CD4-positive, alpha-beta T cell treated with Interleukin-2 at 100 ng/mL for 4 hours (primary cell): Measurements from ENCODE around the gene TGM1.

Experiments
- DNase-seq: peaks from one replicate; pipeline ENCODE4 v3.0.0-alpha.2; 2020; ENCODE audit warnings: low spot score

The TGM1 gene

DNA sequence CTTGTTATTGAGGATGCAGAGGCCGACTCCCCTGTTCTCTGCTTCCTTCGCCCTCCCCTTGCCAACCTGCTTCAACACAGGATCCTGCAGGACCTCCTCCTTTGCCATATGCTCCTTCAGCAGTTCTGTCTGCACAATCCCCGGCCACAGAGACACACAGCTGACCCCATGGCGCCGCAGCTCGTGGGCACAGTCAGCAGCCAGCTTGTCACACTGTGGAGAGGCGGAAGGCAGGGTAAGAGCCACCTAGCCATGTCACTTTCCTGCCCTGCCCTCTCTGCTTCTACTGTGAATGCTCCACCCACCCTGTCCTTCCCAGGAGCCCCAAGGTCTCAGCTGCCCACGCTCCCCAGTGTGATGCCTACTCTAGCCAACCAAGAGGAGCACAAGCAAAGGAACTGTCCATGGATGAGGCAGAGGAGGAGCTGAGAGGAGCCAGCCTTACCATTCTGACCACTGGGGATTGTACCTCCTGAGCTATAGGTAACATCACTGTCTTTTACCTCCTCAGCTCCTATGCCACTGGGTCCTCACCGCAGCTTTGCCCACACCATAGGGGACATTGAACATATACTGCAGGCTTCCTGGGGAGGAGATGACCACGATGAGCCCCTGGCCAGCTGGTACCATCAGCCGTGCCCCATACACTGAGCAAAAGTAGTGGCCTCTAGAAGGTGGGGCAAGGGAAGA is 29.3 kb upstream of the TGM1 start:
- no peak for DNase-seq

DNA sequence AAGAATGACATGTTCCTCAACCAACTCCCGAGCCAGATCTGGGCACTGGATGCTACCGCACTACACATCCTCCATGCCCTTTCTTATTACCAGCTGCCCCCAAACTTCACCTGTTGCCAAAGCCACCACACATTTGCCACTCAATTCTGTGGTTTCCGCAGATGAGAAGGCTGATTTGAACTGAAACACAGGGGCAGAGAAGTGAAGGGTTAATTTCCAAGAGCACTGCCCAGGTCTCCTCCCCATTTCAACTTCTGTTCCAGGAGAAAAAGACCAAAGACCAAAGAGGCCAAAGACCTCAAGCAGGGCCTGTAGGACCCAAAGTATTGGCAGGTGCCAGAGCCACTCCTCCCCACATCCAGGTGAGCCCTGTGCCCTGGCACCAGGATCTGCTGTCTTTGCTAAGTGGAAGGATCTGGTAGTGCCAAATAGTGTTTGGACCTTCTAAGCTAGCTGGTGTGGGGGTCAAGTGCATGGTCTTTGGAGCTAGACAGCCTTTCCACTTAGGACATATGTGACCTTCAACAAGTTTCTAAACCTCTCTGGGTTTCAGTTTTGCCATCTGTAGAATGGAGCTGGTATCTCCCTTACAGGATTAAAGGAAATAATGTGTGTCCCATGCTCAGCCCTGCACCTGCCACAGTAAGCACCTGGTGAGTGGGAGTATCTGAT is 28.6 kb upstream of the TGM1 start:
- no peak for DNase-seq

DNA sequence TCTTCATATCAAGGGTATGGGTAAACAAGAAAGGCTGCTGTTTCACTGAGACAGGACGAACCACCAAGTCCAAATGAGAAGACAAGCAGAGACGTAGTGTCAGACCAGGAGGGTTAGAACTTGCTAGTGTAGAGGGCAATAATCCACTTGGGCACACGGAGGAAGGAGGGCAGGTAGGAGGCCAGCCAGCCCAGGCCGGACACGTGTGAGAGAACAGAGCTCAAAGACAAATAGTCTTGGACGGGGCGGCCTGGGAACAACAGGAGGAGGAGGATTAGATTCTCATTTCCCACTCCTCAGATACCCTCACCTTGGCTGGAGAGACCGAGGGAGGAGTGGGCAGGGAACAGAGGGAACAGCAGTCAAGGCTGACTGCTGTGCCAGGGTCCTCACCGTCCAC is 27.8 kb upstream of the TGM1 start:
- DNase-seq: no peak

DNA sequence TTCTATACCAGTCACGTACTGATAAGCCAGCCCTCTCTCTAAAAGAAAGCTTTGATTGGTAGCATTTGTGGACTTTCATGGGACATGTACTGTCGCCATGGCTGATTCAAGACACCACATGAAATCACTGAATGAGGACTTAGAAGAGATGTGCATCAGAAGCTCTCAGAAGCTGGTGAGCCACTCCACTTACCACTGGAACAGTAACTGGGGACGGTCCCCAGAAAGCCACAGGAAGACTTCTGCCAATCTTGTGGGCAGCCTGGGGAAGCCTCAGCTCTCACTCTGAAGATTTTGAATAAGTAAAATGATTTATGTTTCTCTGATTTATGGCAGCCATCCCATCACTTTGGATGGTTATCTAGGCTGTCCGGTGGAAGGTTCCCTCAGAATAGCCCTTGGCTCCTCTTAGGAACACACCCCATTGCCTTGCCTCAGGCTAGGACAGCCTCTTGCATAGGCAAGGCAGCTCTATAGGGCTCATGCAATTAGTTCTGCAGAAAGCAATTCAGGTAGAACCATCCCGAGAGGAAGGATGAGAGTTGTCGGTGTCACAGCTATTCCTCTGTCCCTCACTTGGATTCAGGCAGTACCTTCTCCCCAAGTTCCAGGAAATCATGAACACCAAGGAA is 26.8 kb upstream of the TGM1 start:
- DNase-seq: no peak

DNA sequence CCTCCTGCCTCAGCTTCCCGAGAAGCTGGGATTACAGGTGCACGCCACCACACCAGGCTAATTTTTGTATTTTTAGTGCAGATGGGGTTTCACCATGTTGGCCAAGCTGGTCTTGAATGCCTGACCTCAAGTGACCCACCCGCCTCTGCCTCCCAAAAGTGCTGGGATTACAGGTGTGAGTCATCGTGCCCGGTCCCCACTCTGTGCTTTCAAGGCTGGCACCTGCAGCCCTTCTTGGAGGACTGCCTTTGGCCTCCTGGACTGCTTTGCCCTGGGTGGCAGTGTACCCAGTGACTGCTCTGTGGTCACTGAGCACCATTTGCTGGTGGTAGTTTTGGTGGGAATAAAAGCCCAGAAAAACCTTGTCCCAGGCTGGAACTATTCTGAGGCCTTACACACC is 24.0 kb upstream of the TGM1 start:
- no peak for DNase-seq

DNA sequence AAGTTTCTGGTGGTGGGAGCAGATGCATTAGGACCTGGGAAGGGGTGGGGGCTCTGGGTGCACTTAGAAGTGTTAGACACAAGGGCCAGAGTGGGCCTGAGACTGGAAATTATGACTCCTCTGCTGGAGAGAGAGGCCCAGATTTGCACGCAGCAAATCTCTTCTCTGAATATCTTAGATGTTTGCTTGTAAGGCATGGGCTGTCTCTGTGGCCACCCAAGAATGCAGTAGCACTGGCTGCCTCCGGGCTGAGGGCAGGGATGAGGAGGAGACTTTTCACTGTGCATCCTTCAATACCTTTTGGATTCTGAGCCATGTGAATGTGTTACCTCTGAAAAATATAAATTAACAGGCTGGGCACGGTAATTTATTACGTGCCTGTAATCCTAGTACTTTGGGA is 22.4 kb upstream of the TGM1 start:
- no peak for DNase-seq

DNA sequence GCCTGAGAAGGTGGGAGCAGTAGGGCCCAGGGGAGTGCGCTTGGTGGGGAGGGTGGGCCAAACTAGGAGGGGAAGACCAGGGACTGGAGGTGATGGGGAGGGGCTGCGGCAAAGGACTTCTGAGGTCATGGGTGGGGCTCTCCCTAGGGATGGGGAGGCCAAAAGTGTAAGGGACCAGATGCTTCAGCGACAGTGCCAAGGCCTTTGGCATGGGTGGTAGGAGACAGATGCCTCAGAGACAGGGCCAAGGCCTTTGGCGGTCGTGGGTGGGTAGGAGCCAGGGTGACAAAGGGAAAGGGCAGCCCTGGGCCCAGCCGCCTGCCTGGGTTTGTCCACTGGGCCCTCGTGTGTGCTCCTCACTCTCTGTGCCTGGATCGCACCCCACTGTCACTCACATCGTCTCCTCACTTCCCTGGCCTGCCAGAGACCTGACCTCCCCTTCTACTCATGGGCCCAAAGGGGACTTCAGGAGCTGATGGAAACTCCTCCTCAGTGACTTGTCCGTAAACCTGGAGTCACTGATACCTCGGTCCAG is 21.6 kb upstream of the TGM1 start:
- no peak for DNase-seq

DNA sequence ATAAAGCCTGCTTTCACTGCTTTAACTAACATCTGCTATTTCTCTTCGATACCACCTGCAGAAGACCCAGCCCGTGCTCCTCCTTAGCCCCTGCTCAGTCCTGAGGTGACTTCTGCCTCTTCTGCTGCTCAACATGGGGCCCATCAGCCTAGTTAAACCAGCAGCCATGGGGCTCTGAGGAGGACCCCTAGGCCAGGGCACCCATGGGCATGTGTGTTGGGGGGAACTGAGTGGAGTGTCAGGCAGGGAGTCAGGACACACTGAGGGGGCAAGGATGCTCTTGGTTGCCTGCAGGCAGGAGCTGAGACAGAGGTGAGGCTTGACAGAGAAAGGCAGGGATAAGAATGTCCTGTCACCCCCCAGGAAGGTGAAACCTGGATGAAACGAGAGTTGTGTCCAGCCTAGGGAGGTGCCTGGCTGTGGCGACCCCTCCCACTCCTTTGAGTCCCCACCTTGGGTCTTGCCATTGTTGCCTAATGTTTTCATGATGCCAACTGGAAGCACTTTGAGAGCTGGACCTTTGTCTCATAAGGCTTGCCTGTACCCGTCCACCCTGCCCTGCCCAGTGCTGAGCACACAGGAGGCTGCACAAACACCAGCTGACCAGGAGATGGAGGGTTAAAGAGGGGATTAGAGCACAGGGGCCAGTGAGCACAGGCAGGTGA is 21.0 kb upstream of the TGM1 start:
- no peak for DNase-seq

DNA sequence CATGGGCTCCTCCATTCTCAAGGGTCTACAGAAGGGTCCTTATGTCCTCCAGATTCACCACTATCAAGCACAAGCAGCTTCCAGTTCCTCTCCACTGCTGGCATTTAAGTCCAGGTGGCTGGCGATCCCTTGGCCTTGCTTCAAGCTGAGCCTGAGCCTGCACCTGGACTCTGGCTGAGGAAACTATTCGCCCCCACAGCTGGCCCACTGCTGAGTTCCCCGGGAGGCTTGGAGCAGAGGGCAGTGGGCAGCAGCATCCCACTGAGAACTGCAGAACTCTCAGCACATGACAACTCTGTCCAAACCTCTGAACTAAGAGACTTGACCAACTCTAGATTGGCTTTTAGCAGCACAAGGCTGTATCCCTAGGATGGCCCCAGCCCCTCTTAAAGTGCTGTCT is 19.8 kb upstream of the TGM1 start:
- no peak for DNase-seq

DNA sequence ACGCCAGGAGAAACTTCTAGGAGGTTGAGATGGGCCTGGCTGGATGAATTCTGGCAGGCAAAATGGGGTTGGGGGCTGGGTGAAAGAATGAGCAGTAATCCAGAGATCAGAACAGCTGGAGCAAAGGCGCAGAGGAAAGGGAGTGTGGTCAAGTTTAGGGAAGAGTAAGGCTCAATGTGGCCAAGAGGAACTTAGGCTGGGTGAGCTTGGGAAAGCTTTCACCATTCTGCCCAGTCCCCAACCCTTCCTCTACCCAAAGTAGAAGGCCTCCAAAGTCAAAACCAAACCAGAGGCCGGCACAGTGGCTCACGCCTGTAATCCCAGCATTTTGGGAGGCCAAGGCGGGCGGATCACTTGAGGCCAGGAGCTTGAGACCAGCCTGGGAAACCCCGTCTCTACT is 18.7 kb upstream of the TGM1 start:
- DNase-seq: no peak

DNA sequence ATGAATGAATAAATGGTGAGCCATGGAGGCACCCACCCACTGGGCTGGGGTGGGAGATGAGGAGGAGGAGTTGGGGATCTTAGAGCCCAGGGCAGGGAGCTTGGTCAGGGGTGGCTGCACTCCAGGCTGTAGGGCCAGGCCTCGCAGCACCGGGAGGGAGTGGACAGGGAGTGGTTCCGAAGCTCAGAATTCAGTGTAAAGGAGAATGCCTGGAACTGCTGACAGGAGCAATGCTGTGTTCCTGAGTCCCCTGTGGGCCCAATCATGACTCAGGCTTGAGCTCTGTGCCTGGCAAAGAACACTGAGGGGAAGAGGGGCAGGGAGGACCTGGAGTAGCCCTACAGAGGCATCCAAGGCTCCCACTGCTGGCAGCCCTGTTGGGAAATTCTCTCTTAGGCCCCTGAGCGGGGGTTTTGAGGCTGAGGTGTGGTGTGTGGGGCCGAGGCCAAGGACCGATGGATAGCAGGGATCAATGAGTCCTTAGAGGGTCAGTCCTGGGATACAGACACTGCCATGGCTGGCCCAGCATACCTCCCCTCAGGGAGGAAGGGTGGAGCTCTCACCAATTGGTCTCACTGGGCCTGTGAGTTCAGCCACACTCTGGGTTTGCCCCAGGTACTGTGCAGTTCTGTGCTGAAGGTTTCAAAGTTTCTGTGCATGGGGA is 18.0 kb upstream of the TGM1 start:
- DNase-seq: no peak

DNA sequence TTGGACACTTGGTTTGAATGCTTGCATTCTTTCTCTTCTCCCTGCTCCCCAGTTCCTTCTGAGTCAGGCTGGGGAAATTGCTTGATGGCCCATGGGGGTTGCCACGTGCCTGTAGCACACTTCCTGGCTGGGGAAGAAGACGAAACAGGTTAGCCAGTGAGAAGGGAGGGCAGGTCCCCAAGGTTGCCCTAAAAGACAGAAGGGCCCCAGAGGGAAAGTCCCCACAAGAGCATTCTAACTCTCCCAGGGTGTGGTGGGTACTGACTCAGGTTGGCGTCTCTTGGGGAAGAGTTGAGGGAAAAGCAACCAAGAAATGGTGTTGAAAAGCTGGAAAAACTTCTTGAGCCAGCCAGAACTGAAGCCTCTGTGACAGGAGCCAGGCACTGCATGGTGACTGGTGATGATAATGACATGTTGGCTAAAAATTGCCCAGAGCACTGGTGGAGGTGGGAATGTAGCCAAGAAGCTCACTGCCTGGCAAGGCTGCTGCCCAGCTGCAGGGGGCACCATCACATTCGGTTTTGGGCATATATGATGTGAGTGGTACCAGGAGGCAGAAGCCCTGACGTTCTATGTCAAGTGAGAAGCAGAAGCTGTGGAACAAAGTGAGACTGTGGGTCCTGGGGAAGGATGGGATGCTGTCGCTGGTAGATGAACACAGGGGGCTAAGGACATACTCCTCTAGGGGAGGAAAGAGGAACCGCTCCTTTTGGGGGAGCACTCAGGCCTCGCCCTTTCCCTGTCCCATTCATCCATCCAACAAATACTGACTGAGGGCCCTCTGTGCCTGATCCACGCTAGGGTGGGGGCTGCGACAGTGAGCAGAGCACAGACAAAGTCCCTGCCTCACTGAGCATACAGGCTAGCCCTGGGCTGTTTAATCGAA is 16.6 kb upstream of the TGM1 start:
- DNase-seq: peak; percentile 67

DNA sequence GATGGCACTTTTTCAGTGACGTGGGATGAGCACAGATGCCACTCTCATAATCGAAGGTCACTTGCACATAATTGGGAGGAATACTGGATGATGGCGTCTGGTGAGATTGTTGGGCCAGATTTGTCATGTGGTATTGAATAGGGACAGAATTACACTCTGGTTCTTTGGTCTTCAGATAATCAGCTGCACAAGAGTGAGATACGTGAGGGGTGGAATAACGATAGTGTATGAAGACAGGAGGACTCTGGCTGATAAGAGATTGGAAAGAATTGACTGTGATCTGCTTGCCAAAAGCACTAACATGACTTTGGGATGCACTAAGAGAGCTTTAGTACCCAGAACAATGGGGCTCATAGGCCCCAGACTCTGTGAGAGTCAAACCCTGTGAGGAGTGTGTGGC is 15.4 kb upstream of the TGM1 start:
- no peak for DNase-seq

DNA sequence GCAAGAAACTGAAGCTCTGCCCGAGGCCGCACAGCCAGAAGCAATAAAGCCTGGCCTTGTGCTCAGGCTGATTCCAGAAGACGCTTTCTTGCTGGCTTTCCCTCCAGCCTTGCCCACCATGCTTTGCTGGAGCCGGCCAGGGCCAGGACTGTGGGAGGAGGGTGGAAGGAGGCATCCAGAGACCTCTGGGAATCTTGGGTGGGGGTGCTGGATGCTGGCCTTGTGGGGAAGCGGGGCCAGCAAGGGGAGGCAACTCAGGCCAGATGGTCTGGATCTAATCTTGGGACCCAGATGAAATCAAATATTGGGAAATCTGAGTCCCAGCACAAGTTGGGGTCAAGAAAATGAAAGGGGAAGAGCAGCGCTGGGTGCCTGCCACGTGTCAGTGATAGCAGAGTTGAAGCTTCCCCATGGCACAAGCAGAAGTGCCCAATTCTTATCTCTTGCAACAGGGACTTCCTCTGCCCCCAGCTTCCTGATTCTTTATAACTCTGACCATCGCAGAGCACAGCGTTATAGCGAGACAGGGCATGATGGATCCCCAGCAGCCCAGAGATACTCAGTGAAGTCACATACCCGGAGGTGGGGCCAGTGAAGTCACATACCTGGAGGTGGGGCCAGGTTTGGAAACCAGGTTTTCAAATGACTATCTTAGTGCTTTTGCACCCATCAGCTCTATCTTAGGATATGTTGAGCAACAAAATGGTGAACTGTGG is 14.8 kb upstream of the TGM1 start:
- no peak for DNase-seq

DNA sequence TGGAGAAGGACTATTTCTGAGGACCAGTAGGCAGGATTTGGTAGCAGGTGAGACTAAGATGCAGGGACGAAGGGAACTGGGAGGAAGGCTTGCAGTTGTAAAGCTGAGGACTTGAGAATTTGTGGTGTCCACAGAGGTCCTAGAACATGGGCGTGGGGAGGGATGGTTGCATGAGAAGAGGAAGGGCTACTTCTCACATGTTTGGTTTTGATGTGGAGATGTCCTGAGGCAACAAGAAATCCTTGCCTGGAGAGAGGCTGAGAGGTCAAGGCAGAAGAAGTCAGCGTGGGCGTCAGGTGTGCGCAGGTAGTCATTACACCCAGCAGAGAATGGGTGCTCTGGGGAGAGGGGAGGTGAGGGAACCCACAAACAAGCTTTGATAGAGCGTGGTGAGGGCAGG is 14.1 kb upstream of the TGM1 start:
- DNase-seq: no peak

DNA sequence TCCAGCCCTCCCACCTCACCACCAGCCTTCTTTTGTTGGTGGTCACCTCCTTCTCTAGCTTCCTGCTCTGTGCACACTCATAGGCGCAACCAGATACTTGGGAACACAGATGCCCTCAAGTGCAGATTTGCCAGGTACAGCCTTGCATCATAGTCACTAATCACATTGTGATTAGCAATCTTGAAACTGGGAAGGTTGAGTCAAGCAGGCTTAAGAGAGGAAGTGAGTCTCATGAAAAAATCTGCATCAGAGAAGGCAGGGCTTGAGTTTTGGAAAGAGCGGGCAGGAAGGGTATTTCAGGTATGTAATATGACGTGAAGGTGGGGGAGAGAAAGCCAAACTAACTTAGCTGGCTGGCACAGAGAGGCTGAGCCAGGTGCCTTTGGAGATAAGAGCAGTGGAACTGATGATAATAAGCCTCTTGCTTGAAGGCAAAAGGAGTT is 11.1 kb upstream of the TGM1 start:
- peak; percentile 67 for DNase-seq

DNA sequence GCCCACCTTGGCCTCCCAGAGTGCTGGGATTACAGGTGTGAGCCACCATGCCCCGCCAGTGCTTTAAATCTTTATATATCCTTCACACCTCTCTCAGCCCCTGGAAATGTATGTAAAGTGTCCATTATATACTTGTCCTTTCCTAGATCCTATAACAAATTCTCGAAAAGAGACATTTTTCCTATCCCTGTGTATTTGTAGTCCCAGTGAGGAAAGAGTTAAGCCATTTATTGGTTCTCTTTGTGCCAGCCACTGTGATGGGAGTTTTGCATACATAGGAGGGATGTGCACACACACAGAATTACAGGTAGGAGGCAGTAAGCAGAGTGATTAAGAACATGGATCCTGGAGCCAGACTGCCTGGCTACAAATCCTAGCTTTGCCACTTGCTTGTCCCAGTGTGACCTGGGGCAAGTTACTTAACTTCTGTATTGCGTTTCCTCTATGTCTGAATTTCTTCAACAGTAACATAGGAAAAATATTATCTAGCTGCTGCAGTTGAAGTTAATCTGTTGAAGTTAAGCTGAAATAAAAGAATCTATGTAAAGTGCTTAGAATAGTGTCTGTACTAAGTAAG is 10.5 kb upstream of the TGM1 start:
- DNase-seq: no peak

DNA sequence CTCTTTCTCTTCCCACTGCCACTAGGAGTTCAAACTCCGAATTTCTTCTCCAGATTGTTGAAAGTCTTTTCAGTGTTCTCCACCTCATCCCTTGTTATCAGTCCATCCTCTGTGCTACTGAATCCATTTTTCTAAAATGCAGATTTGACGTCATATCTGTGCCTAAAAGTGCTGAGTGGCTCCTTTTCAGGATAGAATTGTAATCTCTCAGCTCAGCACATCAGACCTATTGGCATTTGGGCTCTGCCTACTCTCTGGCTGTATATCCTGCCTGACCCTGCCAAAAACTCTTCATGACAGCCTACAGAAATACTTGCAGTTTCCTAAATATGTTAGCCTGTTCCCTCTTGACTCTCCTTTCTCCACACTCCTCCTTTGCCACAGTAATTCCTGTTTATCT is 9.5 kb upstream of the TGM1 start:
- no peak for DNase-seq

DNA sequence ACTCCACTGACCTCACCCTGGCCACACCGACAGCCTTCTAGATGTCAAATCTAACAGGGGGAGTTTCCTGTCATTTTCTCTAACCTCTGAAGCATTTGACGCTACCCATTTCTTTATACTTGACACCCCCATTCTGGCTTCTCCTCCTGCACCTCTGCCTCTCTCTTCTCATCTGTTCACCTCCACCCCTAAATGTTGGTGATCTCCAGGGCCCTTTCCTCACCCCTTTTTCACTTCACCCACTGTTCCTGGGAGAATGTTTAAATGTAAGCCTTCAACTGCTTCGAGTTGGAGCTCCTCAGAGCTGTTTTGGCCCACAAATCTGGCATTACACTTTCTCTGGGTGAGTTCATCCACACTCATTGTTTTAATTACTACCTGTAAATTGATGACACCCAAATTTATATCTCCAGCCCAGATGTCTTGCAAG is 8.9 kb upstream of the TGM1 start:
- DNase-seq: no peak
